DMS53 treated with DMSO at 0.1 percent for 48 hours (cell line): ENCODE data around the gene KICS2.
A peak's percentile ranks its signal among the peaks of the same experiment; 100 is the strongest.

Source experiments
- DNase-seq: peaks from one replicate; lab custom pipeline; 2025; ENCODE audit not compliant: unreplicated experiment; lab: John Stamatoyannopoulos, UW

KICS2 gene

DNA sequence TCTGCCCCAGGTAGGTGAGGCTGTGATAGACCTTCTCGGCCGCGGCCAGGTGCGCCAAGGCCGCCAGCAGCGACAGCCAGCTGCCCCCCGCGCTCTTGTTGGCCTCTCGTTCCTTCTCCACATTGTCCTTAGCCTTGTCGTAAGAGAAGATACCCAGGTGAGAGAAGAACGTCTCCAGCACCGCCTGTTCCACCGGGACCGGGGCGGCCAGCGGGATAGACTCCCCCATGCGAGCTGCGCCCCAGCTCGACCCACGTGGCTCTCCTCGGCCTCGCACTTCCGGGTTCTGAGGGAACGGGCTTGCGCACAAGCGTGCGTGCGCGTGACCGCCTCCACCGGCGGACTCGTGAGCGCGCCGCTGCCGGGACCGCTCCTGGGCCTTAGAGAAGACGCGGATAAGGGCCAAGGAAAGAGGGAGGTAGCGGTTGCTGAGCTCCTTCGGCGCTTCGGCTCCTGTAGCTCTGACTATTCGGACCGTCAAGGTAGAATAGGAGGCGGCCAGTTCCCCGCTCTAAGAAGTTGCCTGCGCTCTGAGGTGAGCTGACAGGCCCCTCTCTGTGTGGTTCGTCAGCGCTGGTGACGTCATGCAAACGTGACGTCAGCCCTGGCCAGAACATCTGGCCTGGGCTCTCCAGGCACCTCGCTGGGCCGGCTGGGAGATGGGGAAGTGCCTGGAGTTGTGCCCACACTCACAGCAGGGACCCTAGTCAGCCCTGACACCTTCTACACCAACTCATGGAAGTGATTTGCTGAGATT, at the start of gene KICS2:
Gene KICS2 (minus strand): TSS at position 288 of the 757 bp plus-strand sequence. CDS start 59 bp downstream, at position 229.
- DNase-seq, result peak; percentile 90

DNA sequence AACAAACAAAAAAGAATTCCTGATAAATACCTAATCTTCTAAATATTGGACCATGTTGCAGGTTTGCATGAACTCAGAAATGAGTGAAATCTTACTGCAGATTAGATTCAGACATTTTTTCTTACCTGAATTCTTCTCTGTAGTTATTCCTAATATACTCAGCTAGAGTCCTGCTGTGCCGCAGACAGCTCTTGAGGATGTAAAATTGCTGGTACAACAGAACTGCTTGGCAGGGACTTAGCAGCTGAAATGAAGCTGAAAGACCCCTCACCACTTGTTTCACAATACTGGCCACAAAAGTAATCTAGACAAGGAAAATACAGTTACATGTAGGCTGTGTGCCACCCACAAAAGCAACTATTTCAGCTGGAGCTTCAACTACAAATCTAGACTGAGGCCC, 48.3 kb upstream of the KICS2 start:
- no peak for DNase-seq

DNA sequence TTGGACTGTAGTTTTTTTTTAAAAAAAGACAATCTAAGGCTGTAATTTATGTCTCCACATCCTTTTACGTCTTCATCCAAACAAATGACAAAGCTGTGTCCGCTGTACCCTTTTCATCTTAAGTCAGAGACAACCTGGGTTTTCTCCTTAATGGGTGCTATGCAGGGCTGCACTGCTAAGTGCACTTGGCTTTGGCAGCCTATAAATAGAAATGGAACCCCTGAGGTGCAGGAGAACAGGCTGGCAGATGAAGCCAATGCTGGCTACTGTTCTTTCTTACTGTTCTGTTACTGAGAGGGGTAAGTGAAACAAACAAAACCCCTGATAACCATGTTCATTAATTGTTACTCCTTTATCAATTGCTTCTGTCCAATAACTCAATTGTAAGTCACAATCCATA, 47.1 kb upstream of the KICS2 start:
- no peak for DNase-seq

DNA sequence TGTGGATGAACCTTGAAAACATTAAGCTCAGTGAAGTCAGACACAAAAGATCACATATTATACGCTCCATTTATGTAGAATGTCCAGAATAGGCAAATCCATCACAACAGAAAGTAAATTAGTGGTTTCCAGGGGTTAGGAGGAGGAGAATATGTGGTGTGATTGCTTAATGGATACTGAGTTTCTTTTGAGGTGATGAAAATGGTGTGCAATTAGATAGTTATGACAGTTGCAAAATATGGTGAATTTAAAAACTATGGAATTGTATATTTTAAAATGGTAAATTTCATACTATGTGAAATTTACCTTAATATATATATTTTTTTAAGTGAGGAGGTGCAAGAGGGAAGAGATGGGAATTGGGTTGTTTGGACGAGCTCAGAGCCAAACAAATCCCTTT, 46.3 kb upstream of the KICS2 start:
- no peak for DNase-seq

DNA sequence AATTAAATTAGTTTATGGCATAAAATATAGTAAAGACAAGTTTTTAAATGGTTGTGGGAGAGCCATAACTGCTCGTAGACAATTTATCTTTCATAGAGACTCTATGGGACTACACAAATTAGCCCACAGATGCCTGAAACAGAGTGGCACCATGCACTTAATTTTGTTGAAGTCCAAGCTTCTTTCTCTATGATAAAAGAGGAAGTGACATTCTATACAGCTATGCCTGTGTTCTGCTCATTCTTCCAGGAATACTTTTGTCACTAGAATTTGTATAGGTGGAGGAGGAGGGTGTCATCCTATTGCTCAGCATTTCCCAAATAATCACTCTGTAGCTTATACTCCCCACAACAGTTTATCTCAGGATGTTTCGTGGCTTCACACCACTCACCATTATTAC, 43.7 kb upstream of the KICS2 start:
- no peak for DNase-seq

DNA sequence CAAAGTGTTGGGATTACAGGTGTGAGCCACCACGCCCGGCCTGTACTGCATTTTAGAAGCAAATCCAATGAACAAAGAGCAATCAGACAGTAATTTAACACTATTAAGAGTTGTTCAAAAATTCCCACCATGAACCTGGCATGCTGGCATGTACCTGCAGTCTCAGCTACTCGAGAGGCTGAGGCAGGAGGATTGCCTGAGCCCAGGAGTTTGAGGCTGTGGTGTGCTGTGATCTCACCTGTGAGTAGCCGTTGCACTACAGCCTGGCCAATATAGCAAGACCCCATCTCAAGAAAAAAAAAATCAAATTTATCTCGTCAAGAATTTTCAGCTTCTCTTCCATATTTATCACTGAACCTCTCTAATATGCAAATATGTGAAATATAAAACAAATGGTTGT, 39.7 kb upstream of the KICS2 start:
- DNase-seq, result no peak

DNA sequence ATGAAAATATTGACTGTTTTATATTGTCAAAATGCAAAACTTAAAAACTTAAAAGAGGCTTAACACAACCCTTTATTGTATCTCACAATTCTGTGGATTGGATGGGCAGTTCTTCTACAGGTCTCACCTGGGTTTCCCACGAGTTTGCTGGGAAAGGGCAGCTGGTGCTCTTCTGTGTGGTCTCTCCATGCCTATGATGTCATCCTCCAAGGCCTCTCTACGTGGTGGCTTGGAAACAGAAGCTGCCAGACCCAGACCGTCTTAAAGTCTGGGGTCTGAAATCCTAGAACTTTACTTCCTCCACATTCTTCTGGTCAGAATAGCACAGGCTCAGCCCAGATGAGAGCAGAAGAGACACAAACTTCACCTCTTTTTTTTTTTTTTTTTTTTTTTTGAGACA, 36.5 kb upstream of the KICS2 start:
- DNase-seq, result peak; percentile 17

DNA sequence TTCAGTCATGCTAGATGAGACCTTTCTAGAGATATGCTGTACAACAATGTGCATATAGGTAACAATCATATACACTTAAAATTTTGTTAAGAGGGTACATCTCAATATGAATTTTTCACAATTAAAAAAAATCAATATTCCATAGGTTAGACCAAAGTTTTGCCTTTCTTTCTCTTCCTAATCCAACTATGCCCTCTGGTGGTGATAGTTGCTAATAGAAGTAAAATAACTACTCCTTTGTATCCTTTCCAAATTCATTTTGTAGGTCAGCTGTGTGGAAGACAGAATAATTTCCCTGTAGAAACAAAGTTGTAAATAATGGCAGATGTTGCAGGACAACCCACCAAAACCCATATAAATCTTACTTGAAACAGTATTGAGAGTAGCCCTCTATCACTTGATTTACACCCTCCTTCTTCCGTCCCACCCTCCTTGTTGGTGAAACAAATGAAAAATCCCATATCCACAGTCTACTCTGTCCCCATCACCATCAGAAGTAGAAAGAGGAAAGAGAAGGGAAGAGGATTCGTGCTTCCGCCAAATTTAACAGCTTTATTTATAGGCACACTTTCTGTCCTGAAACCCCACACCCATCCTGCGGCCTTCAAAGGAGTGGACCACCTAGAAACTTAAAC, 34.2 kb upstream of the KICS2 start:
- peak; percentile 83 for DNase-seq

DNA sequence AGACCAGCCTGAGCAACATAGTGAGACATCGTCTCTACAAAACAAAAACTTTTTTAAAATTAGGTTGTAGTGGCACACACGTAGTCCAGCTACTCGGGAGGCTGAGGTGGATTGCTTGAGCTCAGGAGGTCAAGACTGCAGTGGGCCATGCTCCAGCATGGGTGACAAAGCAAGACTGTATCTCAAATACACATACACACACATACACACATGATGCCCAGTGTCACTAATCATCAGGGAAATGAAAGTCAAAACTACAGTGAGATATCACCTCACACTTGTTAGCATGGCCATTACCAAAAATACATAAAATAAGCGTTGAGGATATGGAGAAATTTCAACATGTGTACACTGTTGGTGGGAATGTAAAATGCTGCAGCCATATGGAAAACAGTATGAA, 33.2 kb upstream of the KICS2 start:
- DNase-seq, result no peak

DNA sequence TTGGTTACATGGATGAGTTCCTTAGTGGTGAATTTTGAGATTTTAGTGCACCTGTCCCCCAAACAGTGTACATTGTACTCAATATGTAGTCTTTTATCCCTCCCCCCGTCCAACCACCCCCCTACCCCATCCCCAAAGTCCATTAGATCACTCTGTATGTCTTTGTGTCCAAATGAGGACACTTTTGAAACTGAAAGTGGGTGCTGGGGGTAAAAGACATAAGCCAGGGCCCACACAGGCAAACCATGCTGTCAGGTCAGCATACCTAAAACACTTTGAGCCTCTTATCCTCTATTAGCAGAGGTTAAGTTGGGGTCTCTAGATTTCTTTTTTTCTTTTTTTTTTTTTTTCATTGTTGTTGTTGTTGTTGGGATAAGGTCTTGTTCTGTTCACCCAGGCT, 31.3 kb upstream of the KICS2 start:
- no peak for DNase-seq

DNA sequence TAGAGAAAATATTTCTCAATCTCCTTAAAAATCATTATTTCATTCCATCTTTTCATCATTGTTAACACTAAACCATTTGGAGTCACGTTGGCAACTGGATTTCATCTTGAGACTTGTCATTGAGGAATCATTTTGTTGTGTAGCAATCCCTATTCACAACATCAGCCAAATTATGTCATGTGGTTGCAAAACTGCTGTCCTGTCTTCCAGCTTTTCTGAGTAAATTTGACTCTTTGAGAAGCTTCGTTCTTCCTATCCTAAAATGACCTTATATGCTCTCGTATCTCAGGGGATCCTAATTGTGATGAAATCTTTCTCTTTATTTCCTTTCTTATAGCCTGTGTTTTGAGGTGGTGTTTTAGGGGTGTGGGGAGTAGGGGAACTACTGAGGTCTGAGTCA, 30.6 kb upstream of the KICS2 start:
- DNase-seq, result no peak

DNA sequence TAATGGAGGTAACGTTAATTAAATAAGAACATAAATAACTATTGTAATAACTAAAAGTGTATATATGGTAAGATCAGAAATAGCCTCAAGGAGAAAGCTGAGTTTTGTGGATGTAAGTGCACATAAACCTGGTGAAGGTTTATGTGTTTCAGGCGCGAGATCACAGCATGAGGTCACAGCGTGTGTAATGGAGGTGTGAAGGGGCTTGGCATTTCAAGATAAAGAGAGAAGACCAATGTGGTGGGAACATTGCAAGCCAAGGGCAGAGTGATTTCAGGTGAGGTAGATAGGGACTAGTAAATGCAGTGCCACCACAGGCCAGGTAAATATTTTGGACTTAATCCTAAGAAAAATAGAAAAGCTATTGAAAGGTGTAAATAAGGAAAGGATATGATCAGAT, 21.7 kb upstream of the KICS2 start:
- no peak for DNase-seq

DNA sequence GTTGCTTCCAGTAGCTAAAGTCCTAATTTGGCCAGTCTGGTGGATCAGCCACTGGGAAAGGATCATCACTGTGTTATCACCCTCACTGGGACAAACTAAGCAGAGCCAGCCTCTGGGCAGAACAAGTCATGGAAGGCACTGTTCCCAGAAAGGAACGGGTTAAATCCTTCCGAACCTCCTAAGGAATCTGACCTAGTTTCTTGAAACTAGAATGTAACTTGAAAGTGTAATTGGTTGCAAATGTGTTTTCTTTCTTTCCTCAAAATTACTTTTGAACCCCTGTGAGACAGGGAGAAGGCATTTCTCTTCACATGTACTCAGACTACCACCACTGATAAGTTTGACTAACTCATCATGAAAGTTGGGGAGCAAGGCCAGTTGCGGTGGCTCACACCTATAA, 18.7 kb upstream of the KICS2 start:
- DNase-seq, result no peak

DNA sequence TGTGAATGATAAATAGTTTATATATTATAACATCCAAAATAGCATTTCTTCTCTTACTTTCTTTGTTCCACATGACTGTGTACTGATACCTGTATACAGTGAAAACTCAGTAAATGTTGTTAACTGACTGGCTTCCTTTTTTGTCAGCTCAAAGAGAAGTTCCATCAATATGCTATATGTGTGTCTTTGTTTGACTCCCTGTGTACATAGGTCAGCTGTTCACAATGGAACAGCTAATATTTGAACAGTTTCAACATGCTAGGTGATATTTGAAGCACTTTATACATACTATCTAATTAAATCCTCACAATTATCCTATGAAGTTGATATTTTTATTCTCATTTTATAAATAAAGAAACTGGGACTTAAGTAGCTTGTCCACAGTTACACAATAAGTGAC, 15.3 kb upstream of the KICS2 start:
- peak; percentile 72 for DNase-seq

DNA sequence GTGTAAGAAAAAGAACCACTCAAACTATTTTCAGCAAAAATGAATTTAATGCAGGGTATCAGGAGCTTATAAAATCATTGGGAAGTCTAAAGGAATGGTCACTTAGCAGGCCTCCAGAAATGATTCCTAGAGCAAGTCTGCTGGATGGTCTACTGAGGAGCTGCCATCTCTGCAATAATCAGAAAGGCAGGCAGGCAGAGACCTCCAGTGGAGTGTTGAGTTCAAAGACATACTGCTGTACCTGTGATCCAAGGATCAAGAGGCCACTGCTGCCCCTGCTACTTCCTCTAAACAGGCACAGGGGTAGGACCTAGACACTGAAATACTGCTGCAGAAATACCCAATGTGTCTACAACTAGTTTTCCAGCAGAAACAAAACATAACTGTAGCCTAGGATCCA, 14.5 kb upstream of the KICS2 start:
- DNase-seq, result peak; percentile 14

DNA sequence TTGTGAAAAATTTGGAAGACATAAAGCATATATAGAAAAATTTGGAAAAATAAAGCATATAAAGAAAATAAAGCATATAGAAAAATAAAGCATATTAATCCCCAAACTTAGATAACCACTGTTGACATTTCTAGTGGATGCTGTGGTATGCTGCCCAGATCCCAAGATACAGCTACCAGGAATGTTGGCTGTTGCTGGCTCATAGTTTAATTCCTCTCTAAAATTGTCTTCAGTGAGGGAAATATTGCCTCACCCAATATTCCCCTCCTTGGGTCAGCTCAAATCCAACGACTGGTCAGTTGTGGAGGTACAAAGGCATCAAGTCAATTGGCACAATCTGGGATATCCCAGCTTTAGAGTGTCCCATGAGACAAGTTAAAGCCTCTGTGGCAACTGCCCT, 10.1 kb upstream of the KICS2 start:
- DNase-seq, result no peak

DNA sequence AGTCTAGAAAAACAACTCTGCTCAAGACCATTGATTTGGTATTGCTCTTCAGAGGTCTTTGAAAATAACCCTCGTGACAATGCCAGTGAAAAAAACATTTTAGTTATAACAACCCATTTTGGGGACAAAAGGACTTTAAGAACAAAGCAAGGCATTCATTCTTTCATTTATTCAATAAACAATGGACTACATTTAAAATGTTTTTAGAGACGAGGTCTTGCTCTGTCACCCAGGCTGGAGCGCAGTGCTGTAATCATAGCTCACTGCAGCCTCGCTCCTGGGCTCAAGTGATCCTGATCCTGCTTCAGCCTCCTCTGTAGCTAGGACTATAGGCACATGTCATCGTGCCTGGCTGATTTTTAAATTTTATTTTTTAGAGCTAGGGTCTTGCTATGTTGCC, 7.7 kb upstream of the KICS2 start:
- no peak for DNase-seq

DNA sequence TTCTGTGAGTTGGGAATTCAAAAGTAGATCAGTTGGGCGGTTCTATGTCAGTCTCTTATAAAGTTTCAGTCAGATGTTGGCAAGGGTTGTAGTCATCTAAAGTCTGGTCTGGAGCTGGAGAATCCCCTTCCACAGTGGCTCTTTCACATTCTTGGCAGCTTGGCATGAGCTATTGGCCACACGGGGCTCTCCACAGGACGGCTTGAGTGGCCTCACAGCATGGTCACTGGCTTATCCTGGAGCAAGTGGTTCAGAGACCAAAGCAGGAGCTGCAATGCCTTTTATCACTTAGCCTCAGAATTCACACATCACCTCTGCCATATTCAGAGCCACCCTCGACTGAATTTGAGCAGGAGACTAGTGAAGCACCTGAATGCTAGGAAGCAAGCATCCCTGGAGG, 7.1 kb upstream of the KICS2 start:
- DNase-seq, result no peak

DNA sequence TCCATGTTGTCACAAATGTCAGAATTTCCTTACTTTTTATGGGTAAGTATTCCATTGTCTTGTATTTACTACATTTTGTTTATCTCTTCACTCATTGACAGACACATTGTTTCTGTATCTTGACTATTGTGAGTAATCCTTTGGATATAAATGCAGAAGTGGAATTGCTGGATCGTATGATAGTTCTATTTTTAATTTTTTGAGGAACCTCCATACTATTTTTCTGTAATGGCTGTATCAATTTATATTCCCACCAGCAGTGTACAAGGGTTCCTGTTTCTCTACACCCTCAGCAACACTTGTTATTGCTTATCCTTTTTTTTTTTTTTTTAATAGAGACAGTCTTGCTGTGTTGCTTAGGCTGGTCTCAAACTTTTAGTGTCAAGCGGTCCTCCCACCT, 3.5 kb upstream of the KICS2 start:
- DNase-seq, result no peak

DNA sequence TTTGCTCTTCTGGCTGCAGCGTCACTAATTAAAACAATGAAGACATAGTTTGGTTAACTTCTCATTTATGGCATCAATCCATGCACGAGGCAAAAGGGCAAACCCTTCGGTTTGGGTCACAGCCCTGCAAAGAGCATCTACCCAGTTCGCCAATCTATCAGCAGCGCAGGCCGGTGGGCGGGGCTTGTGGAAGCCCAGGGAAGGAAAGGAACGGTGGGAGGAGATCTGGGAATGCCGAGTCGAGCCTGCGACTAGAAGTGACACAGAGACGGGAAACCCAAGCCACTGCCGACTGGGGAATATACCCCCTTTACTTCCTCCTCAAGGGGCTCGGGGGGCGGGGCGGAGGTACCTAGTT, 466 bp downstream of the KICS2 start:
- peak; percentile 91 for DNase-seq

DNA sequence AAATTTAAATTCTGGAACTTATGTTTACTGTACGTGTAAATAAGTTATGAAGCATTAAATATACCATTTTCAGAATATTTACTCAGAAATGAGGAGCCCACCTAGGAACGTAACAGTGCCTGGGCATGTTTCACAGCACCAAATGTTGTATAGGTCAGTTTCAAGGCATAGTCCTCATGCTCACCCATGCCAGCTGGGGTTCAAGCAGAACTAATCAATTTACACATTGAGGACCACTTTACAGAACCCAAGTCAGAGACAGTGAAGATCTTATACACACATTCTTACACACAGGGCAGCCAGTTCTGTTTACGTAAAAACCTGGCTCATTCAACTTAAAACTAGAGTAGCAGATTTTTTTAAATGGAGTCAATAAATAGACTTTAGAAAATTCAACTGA, 2.0 kb downstream of the KICS2 start:
- DNase-seq, result no peak

DNA sequence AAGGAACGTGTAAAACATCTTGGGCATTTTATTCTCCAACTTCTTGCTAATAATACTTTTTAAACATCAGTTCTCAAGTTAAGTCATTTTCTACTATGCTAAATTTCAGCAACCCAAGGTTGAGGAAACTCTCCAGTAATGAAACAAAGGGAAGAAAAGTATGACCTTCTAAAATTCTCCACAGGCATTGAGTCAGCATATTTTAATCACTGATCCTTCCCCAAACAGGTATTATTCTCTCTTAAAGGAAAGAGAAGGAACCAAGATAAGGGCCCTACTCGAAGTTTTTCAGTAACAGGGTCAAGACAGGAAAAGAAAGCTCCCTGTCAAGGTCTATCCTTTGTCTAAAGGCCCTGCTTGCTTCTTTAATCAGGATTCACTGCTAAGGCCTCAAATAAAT, 3.0 kb downstream of the KICS2 start:
- no peak for DNase-seq

DNA sequence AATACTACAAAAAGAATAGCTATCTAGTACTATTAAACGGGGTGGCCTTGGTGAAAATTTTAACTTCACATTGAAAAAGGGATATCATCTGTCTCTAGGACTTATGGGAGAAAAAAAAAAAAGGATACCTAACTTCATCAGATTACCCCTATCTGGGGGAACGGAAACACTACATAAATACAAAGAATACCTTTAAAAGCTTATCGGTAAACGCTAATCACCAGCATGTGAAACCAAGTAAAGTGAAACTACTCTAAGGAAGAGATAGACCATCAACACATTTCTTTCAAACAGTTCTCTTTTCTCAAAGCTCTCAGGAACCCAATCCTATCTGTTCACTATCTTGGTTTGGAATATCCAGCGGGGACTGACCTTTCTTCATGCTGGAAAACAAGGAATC, 3.5 kb downstream of the KICS2 start:
- no peak for DNase-seq
